Calu3 (cell line): ENCODE results near the gene NCDN. TPM values are rescaled to one million over a fixed set of nuclear protein-coding genes. Genes with fewer than 3 reads are reported as not detected.

Experiments
- BruUV-seq: library from RNA; stranded (reverse); fragments of 400-500 nt; replicated peaks from 2 replicates; lab custom pipeline; 2021; lab: Mats Ljungman, UMichigan
- CTCF ChIA-PET: fragments of 300-600 bp; sonication (Branson Sonifier 250); formaldehyde crosslinking; loops from one replicate; lab custom pipeline; 2022; ENCODE audit warnings: antibody characterized with exemption; lab: Charles Lee
- DNase-seq: peaks from one replicate; pipeline ENCODE4 v3.0.0; 2022
- H3K27ac Mint-ChIP-seq: one replicate; pipeline ENCODE4 v1.8.0; 2022; ENCODE audit warnings: mixed read lengths; ENCODE audit not compliant: unreplicated experiment
- H3K27me3 Mint-ChIP-seq: one replicate; pipeline ENCODE4 v1.8.0; 2022; ENCODE audit warnings: mixed read lengths; ENCODE audit not compliant: unreplicated experiment
- H3K36me3 Mint-ChIP-seq: one replicate; pipeline ENCODE4 v1.8.0; 2022; ENCODE audit warnings: mild to moderate bottlenecking, moderate library complexity, mixed read lengths; ENCODE audit not compliant: insufficient read depth, unreplicated experiment
- H3K4me1 Mint-ChIP-seq: one replicate; pipeline ENCODE4 v1.8.0; 2022; ENCODE audit warnings: mild to moderate bottlenecking, low read depth, mixed read lengths; ENCODE audit not compliant: unreplicated experiment
- H3K4me3 Mint-ChIP-seq: one replicate; pipeline ENCODE4 v1.8.0; 2022; ENCODE audit warnings: mild to moderate bottlenecking, low read depth, moderate library complexity, mixed read lengths; ENCODE audit not compliant: unreplicated experiment
- H3K9me3 Mint-ChIP-seq: one replicate; pipeline ENCODE4 v1.8.0; 2022; ENCODE audit warnings: low read depth, mixed read lengths; ENCODE audit not compliant: unreplicated experiment
- CTCF ChIP-seq: fragments of 200-600 bp; IDR thresholded peaks from one replicate; pipeline ENCODE4 v1.8.0; 2022; ENCODE audit warnings: antibody characterized with exemption; ENCODE audit not compliant: unreplicated experiment
- intact Hi-C: fragments of 100-400 bp; cut with micrococcal nuclease; formaldehyde crosslinking; loops from one replicate; pipeline ENCODE4 v1.10.0; 2022; ENCODE audit not compliant: unreplicated experiment
- total RNA-seq: library from RNA; stranded (reverse); gene quantifications from 2 replicates; pipeline ENCODE4 v1.2.3, GENCODE V29; 2022

NCDN gene
- total RNA-seq, 1 experiment from 2014 or later, result 36.0 TPM

DNA sequence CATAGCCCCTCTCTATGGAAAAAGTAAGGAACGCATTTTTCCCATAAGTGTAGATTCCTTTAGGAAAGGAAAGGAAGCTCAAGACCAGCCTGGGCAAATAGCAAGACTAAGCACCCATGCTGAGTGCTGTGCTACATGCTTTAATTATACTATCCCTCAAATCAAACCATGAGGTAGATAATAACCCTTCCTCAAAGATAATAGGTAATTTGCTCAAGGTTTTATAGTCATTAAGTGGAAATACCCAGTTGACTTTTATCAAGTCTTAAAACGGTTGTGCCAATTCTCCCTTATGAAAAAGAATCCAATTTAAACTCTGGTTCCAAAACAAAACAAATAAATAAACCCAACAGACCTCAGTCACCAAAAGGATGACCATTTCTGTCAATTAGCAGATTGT, 3.7 kb upstream of the NCDN start:
- H3K4me3 Mint-ChIP-seq, result no peak overlapping the region
- CTCF ChIA-PET, result no interaction called here

DNA sequence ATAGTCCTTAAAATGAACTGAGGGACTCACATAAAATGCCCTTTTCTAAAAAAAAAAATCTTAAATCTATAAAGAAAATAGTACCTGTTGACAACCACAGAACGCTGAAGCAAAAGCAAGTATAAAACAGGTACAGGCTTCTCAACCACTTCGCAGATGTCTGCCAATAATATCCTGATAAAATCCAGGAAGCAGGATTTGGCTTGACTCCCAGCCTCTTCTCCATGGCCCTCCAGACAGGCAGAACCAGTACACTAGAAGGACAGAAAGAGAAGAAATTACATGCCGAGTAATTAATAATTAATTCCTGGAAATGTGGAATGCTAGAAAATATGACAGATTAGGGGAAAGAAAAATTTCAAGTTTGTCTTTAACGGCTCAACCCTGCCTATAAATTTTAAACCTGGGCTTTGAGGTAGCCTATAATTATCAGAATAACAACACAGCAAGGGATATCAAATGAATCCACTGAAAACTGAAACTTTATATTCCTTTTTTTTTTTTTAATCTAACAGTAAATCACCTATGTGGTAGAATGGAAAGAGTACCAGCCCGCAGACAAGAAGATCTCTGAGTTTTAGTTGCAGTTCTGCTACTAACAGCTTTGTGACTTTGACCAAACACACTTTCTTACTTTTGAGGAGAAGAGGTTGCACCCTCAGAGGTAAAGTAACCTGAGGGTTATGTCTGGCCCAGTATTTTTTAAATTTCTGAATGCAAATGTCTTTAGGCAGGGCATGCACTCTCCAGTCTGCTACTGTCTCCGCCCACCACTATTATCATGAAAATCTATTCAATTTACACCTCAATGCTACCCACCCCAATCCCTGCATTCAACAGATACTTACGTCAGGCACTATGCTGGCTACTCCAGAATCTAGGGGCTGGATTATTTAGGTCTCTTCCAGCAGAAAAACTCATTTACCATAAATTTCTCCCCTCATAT, 3.1 kb upstream of the NCDN start:
- Mint-ChIP-seq H3K4me3 (peak overlapping the region; percentile 96), H3K27ac (no peak overlapping the region), H3K9me3 (no peaks in the 10 kb centered on the region), H3K36me3 (peaks cover 56% of the 10 kb centered on the region), H3K4me1 (peaks cover 23% of the 10 kb centered on the region), H3K27me3 (no peaks in the 10 kb centered on the region)
- CTCF ChIA-PET, result no interaction called here
- no peak for DNase-seq
- no TSS peak for BruUV-seq
- intact Hi-C loops, result no loop called here
- no peak for TF ChIP-seq CTCF

More for the DNA sequence above, 3.7 kb upstream of the NCDN start:
- no peaks in the 10 kb centered on the region for H3K9me3 Mint-ChIP-seq
- intact Hi-C loops, result no loop called here
- H3K4me1 Mint-ChIP-seq, result peaks cover 23% of the 10 kb centered on the region
- no peaks in the 10 kb centered on the region for H3K27me3 Mint-ChIP-seq
- no TSS peak for BruUV-seq
- H3K27ac Mint-ChIP-seq, result no peak overlapping the region
- no peak for DNase-seq
- H3K36me3 Mint-ChIP-seq, result peaks cover 56% of the 10 kb centered on the region
- no peak for TF ChIP-seq CTCF

DNA sequence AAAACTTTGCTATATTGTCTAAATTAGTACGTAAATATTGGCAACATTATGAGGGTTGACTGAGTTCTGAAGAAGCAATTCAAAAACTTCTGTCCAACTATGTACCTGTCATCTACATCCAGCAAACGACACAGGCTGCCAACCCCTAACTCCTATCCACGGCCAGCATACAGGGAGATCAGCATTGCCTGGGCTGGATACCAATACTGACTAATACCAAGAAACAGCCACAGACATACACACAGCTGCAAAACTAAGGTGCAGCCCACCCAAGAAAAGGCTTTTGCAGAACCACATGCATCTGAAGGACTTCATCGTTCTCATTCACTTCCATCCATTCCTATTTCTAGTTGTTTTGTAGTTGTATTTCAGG, 2.4 kb upstream of the NCDN start:
- CTCF ChIA-PET, result interaction anchor here (1.7 kb wide), 1 partner anchor 10 kb away, joined by 10 read pairs; no protein-coding TSS in a partner anchor
- Mint-ChIP-seq H3K4me1 (peaks cover 23% of the 10 kb centered on the region), H3K9me3 (no peaks in the 10 kb centered on the region), H3K4me3 (peak overlapping the region; percentile 96), H3K36me3 (peaks cover 56% of the 10 kb centered on the region), H3K27me3 (no peaks in the 10 kb centered on the region), H3K27ac (peak overlapping the region; percentile 93)
- TF ChIP-seq CTCF, result no peak
- no TSS peak for BruUV-seq
- no peak for DNase-seq
- intact Hi-C loops, result no loop called here

DNA sequence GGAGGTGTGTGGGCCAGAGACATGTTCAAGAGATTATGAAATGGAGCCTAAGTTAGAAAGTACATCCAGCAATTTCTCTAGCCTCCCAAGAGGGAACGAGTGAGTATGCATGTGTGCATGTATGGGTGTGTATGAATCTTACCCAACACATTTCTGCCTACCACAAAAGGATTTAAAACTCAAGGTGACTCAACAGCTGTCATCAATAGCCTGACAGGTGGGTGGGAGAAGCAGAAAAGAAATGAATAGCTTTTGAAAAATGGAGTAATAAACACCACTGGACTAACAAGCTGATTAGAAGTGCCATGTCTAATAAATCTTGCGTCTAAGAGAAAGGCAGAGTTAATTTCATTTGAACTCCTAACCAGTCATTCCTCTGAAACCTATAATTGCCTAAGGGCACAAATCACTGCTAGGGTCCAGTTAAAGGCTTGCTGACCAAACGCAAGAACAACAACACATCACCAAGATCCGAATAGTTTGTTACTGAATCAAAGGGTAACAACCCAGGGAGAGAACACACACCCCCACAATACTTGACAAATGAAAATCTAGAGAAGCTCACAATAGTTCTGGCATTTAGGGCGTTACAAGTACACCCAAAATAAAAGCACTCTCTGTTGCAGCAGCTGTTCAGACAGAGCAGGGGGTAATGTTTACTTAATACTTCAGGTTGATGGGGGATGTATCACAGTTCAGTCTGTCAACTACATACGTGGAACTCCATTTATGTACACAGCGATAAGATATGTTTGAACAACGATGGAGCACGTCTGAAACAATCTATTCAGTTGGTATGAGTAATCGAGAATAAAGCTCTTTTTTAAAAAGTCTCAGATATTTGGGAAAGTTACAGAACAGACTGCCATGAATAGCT, 1.8 kb upstream of the NCDN start:
- CTCF ChIA-PET, result interaction anchor here (0.6 to 2.6 kb wide), 6 partner anchors 9 to 160 kb away, joined by 3 to 20 read pairs (median 3); no protein-coding TSS in a partner anchor
- peaks cover 56% of the 10 kb centered on the region for H3K36me3 Mint-ChIP-seq
- no TSS peak for BruUV-seq
- peak overlapping the region; percentile 96 for H3K4me3 Mint-ChIP-seq
- intact Hi-C loops, result loop anchor here (2.0 kb wide), 1 partner anchor 105 kb away; no protein-coding TSS in a partner anchor
- H3K27me3 Mint-ChIP-seq, result no peaks in the 10 kb centered on the region
- peak overlapping the region; percentile 93 for H3K27ac Mint-ChIP-seq
- H3K9me3 Mint-ChIP-seq, result no peaks in the 10 kb centered on the region
- DNase-seq, result no peak
- TF ChIP-seq CTCF, result no peak
- H3K4me1 Mint-ChIP-seq, result peaks cover 23% of the 10 kb centered on the region
